Stromal cell of bone marrow (primary cell): ENCODE results near the gene TMEM250.

Experiments used
- DNase-seq: peaks from one replicate; pipeline ENCODE4 v3.0.0-alpha.2; 2012; ENCODE audit warnings: low read depth

TMEM250 gene

DNA sequence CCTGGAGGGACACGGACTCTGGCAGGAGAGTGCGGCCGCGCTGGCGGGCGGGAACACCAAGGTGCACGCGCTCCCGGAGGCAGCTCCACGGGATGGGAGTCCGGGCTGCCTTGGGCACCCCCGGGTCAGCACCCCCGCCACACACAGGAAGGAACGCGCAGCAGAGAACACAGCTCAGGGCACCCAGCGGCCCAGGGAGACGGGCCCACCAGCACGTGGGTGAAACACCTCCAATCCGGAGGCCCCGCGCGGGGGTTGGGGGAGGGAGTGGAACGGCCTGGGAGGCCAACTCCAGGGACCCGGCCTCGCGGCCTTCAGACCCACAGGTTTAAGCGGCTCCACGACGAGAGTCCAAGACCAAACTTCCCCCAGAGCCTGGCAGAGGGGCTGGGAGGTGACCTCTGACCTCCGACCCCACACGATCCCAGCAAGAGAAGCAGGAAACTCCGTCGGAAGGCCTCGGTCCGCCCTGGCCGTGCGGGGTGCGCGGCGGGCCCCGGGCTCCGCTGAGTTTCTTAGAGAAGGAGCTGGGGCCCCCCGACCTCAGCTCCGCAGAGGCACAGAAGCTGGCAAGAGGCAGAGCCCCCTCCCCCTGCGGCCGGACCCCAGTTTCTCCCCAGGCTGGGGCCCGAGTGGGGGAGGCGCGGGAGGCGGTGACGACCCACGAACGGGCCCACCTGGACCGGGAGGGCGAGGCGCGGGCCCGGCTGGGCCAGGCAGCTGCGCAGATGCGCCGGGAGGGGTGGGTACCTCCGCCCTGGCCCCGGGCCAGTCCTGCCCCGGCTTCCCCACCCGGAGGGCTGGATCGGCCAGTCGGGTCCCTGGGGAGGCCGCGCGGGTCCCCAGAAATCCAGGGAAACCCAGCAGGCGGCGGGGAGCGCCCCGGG is 24.4 kb downstream of the TMEM250 start:
- DNase-seq, result peak; percentile 29

DNA sequence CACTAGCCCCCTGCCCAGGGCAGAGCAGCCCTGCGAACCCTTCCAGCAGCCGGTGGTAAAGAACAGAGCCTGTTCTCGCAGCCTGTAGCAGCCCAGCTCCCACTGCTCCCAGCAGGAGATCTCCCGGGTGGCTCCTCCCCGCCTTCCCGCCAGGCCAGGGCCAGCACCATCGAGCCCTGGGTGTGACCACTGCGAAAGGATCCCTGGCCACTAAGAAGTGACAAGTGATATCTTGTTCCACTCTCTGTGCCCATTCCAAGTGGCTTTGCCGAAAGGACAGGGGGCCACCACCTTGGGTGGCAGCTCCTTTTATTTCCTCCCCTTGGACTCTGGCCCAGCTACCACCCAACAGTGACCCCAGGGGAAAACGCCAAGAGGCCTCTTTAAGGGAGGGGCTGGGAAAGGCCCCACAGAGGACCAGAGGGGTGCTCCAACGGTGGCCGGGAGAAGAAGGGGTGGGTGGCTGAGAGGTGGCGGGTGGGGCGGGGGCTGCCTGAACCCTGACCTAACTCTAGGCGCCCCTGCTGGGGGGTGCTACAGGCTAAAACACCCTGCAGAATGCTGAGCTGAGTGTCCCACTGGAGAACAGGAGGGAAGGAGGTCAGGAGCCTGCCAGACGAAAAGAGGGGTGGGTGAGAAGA is 25.2 kb downstream of the TMEM250 start:
- DNase-seq, result no peak

DNA sequence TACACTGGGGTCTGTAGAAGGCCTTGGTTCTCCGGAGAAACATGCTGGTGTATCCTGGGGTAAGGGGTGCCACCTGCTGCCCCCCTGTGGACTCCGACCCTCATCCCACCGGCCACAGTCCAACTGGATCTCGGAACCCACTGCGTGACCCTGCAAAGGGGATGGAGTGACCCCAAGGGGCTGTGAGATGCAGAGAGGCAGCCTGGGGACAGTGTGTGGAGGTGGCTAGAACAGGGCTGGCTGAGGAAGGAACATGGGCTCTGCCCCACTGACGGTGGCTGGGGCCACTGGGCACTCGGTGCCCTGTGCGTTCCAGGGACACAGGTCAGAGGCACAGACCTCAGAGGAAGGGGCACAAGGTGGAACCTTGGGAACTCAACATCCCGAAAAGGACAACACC is 25.9 kb downstream of the TMEM250 start:
- DNase-seq, result no peak

DNA sequence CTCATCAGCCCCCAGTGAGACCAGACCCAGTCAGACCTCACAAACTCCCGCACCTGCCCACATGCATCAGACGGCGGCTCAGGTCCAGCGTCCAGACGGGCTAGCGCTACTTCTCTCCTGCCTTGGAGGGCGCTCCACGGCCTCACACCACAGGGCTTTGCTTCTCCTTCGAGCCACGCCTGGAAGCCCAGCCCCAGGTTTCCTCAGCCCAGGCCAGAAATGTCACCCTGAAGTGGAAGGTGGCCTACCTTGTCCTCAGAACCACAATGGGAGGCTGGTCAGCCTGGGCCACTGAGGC is 26.4 kb downstream of the TMEM250 start:
- DNase-seq, result no peak

DNA sequence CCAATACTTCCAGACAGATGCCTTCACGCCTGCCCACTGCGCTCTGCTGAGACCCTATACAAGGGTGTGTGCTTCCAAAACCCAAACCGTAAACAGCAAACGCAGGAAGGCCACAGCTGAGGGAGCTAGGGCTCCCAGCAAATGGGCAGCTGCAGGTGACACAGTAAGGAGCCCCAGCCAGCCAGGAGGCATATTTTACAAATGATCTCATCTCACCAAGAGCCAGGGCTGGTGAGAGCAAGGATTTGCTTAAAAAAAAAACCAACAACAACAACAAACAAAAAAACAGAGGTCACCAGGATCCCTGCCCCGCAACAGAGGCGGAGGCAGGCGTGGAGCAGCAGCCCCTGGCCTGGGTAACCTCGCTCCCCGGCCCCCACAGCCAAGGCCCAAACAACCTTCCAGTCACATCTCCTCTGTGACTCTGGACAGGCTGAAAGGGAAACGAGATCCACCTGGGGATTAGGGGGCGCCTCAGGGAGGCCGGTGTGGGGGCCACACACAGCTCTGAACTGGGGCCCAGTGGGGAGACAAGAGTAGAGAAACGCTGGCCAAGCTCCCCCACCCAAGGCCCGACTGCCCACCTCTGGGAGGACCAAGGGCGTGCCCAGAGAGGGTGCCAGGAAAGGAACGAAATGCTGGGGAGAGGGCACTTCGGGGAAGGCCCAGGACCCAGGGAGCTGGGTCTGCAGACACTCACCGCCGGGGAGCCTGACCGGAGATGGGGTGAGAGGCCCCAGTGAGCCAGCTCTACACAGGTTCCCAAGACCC is 26.9 kb downstream of the TMEM250 start:
- DNase-seq, result no peak

DNA sequence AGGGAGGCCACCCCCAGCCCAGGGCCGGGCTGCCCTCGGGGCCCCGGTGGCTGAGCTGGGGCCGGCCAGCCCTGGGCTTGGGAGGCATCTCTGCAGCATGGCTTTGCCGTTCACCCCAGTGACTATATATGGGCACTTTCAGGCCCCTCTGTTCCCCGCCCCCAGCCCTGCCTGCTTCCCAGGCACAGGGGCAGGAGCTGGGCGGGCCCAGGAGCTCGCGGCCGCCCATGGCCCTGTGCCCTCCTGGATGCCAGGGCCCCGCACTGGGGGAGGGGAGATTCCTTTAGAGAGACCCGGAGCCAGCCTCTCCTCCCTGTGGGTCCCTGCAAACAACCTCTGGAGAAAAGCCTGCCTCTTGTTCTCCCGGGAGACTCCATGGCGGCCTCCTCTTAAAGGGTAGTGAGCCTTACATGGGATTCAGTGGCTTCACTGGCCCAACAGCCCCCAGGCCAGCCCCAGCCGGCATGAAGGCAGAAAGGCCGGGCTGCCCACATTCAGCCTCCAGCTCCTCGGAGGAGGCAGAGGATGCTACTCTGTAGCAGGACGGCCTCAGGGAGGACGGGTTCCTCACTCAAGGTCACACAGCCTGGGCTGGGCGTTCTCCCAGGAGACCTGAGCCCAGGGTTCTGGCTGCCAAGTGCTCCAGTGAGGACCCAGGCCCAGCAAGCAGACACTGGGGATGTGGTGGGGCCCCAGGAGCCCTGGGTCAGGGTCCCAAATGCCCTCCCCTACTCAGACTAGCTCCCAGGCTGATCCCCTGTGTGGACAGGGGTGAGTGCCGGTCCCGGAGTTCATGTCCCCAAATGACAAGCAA is 27.7 kb downstream of the TMEM250 start:
- no peak for DNase-seq

DNA sequence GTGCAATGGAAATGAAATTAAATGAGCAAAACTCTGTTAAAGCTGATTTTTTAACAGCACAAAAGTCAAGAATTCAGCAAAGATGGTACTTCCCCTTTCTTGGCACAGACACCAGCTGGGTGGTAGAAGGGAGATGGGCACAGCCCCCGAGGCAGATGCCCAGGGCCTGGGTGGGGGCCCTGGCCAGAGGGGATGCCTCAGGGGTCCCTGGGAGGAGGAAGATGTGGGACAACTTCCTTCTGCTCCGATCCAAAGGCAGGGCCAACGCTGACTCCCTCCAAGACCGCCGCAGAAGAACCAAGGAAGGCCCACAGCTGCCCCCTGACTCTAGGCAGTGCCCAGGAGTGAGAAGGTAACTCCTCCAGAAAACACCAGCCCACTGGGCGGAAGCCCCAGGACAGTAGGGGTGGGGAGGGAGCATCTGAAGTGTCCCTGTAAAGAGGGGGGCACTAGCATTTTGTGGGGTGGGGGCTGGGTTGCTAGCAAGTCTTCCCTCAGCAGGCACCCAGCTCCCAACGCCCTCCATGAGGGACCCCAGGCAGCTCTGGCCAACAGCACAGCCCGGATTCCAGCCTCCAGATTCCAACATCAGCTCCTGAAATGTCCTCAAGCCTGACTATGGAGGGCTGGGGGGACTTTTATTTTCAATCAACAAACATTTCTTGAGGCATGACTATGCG is 28.5 kb downstream of the TMEM250 start:
- no peak for DNase-seq

DNA sequence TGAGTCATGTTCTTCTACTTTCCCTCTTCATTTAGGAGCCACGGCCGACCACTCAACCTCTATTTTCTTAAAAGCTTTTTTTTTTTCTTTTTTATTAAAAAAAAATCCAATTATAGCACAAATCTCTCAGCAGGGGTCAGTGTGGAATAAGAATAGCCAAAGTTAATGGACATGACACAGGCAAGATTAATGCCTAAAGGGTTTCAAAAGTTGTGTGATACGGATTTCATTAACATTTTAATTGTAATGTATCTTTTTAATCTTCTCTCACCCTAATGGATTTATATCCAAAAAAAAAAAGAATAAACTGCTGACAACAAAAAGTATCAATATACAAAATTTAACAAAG is 29.0 kb downstream of the TMEM250 start:
- no peak for DNase-seq

DNA sequence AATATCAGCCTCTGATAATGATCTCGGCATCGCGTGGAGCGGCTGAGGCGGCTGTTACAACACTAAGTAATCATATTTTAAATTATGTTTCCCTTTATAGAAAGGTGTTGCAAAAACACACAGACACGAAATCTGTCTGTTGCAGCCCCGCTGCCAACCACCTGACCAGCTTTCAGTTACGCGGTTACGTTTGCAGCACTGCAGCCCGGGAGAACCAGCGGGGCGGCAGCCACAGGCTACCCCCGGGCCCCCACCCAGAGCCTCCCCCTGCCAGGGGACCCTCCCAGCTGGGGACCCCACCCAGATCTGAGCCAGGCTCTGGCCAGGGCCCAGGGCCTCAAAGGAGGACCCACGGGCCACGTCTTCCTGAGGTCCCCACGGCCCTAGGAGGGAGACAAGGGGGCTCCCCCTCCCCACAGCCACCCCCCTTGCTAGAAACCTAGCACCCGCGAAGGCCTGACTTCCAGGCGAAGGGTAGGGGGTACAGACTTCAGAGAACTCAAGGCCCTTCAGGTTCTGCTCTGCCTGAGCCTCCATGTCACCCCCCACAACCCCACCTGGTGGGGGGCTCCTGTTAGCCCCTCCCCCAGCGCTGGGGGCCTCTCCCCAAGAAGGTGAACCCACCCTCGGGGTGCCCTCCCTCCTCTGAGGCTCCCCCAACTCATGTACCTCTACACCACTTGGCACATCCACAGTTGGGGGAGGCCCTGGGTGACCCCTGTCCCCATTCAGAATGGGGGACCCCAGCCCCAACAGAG is 29.6 kb downstream of the TMEM250 start:
- no peak for DNase-seq

DNA sequence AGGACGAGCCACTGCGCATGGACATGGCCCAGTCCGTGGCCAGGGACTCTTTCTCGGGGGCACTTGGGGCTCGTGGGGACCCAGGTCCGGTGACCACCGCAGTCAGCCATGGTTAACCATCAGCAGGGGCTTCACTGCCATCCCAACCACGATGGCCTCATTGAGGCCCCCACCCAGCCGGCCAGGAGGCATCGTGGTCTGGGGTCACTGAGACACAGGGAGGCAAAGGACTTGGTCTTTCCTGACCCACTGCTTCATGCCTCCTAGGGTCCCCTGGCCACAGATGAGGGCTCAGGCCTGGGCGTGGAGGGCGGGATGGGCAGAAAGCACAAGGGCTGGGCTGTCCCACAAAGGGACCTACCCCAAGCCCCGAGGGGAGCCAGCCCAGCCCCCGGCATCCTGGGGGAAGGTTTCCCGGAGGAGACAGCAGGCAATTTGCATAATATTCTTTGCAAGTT is 30.2 kb downstream of the TMEM250 start:
- DNase-seq, result no peak

DNA sequence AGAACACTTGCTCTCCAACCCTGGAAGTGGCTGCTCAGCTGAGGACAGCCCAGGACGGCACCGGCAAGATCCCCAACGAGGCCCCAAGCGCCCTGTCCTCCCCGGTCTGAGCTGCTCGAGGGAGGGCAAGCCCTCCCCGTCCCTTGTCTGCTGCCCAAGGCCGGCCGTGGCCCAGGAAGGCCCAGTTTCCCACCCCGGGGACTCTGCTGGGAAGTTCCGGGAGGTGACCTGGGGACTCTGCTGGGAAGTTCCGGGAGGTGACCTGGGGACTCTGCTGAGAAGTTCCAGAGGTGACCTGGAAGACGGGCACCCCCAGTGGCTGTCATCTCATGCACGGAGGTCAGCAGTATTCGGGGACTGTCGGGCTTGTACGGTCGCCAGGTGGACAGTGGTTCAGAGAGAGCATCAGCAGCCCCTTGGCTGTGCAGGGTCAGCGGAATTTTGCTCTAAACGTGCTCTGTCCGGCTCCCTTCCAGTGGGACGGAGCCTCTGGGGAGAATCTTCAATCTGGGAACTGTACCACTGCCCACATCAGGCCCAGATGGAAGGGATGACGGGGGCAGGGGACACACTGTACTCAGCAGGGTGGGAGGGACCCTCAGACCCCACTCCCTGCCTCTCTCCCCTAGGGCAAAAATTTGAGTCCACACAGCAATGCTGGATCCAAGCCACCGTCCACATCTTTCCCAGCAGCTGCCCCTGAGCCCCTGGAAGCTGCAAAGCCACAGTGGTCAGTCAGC is 30.8 kb downstream of the TMEM250 start:
- DNase-seq, result no peak

DNA sequence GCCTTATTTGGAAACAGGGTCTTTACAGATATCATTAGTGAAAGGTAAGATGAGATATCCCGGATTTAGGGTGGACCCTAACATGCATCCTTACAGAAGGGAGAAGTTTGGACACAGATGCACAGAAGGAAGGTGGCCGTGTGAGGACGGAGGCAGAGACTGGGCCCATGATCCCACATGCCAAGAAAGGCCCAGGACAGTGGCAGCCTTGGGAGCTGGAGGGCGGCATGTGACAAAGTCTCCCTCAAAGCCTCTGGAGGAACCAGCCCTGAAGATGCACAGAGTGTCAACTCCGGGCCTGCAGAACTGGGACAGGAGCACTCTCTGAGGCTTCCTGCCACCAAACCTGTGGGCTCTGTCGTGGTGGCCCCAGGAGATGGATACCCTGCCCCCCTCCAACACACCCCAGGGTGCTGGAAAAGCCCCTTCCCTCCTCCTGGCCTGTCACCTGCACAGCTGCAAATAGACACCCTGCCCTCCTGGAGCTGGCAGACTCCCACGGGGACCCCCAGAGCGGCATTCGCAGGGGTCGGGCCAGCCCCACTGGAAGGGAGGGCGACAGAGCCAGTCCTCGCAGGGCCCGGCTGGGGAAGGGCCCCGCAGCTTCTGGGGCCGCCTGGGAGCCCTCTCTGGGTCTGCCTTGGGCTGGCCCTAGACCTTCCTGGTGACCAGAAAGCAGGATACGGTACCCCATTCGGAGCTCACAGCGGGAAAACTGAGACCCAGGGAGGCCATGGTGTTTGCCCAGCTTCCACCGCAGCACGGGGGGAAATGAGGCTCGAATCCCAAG is 31.5 kb downstream of the TMEM250 start:
- no peak for DNase-seq

DNA sequence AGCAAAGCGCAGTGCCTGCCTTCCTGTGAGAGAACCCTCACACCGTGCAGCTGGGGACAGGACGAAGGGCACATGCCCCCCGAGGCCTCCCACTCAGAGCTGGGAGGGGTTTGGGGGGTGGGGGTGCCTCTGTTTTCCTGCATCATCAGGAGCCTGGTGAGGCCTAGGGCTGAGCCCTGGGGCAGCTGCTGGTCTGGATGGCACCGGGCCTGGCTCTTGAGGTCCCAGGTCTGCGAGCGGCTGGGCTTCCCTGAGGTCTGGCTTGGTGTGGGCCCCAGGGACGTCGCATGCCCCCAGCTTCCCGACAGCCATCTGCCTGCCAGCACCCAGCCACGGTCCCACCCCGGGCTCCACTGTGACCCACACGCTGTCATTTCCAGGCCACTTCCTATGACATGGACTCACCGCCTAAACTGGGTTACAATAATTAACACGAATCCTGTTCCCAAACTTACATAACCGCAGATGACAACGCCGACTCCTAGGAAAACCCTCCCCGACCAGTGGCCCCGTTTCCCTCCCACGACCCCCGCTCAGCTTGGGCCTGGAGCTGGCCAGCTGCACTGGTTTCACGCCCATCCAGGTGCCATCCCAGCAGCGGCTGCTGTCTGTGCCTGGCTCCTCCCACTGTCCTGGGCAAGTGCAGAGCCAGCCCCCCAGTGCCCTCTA is 32.3 kb downstream of the TMEM250 start:
- no peak for DNase-seq

DNA sequence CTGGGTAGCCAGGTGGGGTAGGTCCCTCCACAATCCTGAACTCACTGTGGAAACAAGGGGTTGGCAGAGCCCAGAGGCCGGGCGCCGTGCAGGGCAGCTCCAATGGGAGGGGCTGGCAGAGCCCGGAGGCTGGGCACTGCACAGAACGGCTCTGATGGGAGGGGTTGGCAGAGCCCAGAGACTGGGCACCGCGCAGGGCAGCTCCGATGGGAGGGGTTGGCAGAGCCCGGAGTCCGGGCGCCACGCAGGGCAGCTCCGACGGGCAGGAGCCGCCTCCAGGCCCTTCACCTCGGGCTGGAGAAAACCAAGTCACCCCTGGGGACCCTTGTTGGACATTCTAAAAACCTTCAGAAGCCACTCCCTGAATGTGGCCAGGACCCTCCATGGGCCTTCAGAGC is 32.9 kb downstream of the TMEM250 start:
- no peak for DNase-seq

DNA sequence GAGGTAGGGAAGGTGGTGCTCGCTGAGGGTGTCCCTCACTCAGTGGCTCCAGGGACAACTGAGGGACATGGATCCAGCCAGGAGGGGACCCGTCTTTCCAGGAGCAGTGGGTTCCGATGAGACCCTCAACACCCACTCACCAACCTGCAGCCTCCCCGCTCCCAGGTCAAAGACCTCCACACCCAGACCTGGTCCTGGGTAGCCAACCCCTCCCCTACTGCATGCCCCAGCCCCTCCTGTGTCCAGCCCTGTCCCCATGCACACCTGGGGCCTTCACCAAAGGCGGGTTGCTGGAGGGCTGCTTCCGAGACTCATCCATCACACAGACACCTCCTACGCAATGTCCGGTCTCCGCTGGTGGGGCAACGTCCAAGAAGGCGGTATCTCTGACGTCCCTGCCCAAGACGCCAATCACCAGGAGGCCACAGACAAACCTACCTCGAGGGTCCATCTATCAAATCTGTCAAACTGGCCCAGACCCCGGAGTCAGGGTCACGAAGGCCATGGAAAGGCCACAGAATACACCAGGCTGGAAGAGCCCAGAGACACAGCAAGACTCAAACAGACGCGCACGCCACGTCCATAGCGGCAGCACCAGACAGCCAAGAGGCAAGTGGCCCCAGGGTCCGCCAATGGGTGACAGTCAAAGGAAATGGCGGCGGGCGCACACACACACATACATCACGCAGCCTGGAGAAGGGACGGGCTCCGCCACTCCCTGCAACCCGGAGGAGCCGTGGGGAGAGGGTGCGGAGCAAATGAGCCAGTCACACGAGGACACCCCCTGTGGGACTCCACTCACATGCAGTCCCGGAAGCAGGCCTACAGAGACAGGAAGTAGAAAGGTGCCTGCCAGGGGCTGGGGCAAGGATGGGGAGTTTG is 34.4 kb downstream of the TMEM250 start:
- no peak for DNase-seq

DNA sequence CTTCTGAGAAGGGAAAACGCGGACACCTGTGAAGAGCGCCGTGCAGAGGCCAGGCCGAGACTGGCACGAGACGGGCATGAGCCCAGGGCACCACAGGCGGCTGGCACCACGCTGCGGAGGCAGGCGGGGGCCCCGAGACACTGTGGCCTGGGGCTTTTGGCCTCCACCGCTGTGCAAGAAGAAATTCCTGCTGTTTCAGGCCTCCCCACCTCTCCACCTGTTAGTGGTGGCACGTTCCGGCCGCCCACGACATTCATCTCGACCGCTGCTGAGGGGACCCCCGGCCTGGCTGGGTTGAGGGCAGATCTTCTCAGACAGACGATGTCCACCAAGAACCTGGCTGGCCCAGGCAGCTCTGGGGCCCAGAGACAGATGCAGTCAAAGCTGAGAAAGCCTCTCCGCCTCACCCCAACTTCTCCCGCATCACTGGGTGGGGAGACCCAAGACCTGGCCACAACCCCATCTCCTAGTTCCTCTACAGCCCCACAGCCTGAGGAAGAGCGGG is 35.1 kb downstream of the TMEM250 start:
- no peak for DNase-seq
